Fibroblast of gingiva (primary cell): ENCODE measurements around the gene PSMD13.
"Not testable (repeated sequence)": the region's sequence is repeated elsewhere in the genome, so short reads cannot be mapped to it uniquely, and the experiment has no call there.

Experiments used
- DNase-seq: peaks from one replicate; pipeline ENCODE4 v3.0.0-alpha.2; 2011; ENCODE audit warnings: low read depth

PSMD13 gene

GRCh38 chr11:278001-278951 lies 41.5 kb downstream of the PSMD13 start, which contains the start of gene NLRP6:
NLRP6 (plus strand) TSS chr11:278407; CDS start chr11:278570, 163 bp downstream.
- DNase-seq, result no peak

GRCh38 chr11:279040-279965 lies 42.5 kb downstream of the PSMD13 start:
- DNase-seq, result no peak

- DNase-seq, result peak; percentile 20
Measured at GRCh38 chr11:279966-280705, 43.4 kb downstream of the PSMD13 start.

GRCh38 chr11:280706-281485 lies 44.1 kb downstream of the PSMD13 start:
- no peak for DNase-seq

- DNase-seq, result no peak
Measured at GRCh38 chr11:281486-282161, 44.8 kb downstream of the PSMD13 start.

- DNase-seq, result no peak
Measured at GRCh38 chr11:282171-282570, 45.4 kb downstream of the PSMD13 start.

- no peak for DNase-seq
Measured at GRCh38 chr11:282630-283360, 46.0 kb downstream of the PSMD13 start.

- DNase-seq, result no peak
Measured at GRCh38 chr11:283405-284104, 46.8 kb downstream of the PSMD13 start.

- no peak for DNase-seq
Measured at GRCh38 chr11:284105-285020, 47.6 kb downstream of the PSMD13 start.

GRCh38 chr11:285021-285893 lies 48.5 kb downstream of the PSMD13 start:
- DNase-seq, result no peak

- DNase-seq, result no peak
Measured at GRCh38 chr11:285894-286220, 49.1 kb downstream of the PSMD13 start.

GRCh38 chr11:286977-287820 lies 50.4 kb downstream of the PSMD13 start:
- not testable (repeated sequence) for DNase-seq

- no peak for DNase-seq
Measured at GRCh38 chr11:287821-288477, 51.2 kb downstream of the PSMD13 start.

GRCh38 chr11:288478-289397 lies 52.0 kb downstream of the PSMD13 start, which contains the start of gene PGGHG:
PGGHG (plus strand) TSS chr11:289126; CDS start chr11:289817, 691 bp downstream.
- peak; percentile 45 for DNase-seq

- DNase-seq, result no peak
Measured at GRCh38 chr11:289398-289711, 52.6 kb downstream of the PSMD13 start.
